Fibroblast of gingiva (primary cell): ENCODE data around the gene ATXN1.
"Not testable (repeated sequence)": the region's sequence is repeated elsewhere in the genome, so short reads cannot be mapped to it uniquely, and the experiment has no call there.

Source experiments
- DNase-seq: peaks from one replicate; pipeline ENCODE4 v3.0.0-alpha.2; 2011; ENCODE audit warnings: low read depth

ATXN1 gene

DNA sequence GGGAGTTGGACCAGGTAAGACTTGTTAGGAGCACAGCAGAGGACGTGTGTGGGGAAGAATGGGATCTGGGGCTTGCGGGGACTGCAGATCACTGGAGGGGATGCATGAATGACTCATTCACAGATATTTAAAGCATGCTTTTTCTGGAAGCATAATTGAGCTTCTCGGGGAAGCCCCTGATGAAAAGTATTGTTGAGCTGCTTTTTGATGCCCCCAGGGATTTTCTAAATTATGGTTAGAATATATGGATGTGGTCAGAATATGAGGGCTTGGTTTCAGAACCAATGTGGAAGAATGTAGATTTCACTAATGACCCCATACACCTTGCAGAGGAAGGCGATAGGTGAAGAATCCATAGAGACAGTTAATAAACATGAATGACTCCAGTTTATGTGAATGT is 486.8 kb downstream of the ATXN1 start:
- no peak for DNase-seq

GRCh38 chr6:16273256-16273655 is 488.0 kb downstream of the ATXN1 start:
- DNase-seq: peak; percentile 14

DNA sequence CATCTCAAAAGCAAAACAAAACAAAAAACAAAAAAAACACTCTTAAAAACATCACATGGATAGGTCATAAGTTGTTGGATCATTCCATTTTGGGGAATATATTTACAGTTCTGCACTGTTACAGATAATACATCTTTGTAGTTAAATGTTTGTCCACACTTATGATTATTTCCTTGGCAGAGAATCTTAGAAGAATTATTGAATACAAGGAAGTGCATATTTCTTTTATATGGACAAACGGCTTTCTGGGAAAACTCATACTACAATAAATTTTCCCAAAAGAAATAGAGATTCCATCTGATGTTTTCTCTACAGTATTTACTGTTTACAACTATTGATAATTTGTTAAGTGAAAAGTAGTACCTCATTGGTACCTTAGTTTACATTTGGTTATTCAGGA is 489.1 kb downstream of the ATXN1 start:
- DNase-seq: no peak

- DNase-seq: no peak
Observed at GRCh38 chr6:16271428-16271827, 489.8 kb downstream of the ATXN1 start.

- DNase-seq: no peak
Observed at GRCh38 chr6:16270178-16270794, 491.0 kb downstream of the ATXN1 start.

DNA sequence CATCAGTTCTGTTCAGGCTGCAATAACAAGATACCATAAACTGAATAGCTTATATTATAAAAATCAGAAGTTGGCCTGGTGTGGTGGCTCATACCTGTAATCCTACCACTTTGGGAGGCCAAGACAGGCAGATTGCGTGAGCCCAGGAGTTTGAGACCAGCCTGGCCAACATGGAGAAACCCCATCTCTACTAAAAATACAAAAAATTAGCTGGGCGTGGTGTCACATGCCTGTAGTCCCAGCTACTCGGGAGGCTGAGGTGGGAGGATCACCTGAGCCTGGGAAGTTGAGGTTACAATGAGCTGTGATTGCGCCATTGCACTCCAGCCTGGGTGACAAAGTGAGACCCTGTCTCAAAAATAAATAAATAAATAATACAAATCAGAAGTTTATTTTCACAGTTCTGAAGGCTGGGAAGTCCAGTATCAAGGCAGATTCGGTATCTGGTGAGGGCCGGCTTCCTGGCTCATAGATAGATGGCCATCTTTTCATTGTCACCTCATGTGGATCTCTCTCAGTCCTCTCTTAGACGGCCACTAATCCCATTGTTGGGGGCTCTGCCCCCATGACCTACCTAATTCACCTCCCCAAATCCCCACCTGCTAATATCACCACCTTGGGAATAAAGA is 491.7 kb downstream of the ATXN1 start:
- not testable (repeated sequence) for DNase-seq

DNA sequence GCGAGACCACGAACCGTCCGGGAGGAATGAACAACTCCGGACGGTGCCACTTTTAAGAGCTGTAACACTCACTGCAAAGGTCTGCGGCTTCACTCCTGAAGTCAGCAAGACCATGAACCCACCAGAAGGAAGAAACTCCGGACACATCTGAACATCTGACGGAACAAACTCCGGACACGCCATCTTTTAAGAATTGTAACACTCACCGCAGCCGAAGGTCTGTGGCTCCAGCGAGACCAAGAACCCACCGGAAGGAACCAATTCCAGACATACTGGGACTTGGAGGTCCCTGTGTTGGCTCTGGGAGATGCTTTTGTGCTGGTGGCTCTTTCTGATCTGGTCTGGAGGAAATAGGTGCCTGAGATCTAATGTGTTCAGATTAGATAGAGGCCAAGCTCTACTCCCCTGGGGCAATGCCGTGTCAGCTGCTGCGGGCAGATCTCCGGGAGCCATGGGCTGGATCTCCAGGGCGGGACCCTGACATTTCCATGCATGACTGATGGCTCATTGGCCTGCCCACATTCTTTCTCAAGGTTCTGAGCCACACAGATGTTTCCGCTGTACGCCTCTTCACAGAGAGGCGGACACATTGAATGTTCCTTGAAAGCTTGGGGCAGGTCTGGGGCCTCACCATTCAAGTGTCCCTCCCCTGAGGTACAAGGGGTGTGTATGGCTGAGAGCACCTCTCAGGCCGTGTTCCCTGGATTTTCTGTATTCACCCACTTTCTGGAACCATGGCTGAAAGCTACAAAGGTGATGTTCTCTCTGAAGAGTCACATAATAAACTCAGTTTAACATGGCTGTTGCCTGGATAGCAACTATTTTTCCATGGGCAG is 493.6 kb downstream of the ATXN1 start:
- no peak for DNase-seq

DNA sequence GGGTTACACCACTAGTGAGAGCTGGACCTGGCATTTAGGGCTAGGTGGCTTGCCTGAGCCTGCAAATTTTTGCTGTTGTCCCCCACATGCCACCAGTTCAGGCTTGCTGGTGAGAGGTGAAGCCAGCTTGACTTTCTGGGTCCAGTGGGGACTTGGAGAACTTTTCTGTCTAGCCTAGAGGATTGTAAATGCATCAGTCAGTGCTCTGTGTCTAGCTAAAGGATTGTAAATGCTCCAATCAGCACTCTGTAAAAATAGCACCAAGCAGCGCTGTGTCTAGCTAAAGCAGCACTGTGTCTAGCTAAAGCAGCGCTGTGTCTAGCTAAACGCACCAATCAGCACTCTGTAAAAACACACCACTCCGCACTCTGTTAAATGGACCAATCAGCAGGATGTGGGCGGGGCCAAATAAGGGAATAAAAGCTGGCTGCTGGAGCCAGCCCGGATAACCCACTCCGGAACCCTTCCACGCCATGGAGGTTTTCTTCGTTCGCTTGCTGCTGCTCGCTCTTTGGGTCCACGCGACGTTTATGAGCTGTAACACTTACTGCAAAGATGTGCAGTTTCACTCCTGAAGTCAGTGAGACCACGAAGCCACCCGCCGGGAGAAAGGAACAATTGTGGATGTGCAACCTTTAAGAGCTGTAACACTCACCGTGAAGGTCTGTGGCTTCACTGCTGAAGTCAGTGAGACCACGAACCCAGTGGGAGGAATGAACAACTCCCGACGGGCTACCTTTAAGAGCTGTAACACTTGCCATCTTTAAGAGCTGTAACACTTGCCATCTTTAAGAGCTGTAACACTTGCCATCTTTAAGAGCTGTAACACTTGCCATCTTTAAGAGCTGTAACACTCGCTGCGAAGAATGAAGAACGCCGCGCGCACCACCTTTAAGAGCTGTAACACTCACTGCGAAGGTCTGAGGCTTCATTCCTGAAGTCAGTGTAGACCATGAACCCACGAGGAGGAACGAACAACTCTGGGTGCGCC is 495.6 kb downstream of the ATXN1 start:
- DNase-seq: no peak

- DNase-seq: no peak
Observed at GRCh38 chr6:16264785-16265184, 496.5 kb downstream of the ATXN1 start.

- not testable (repeated sequence) for DNase-seq
Observed at GRCh38 chr6:16263464-16264099, 497.7 kb downstream of the ATXN1 start.

GRCh38 chr6:16262773-16263172 is 498.5 kb downstream of the ATXN1 start:
- not testable (repeated sequence) for DNase-seq

GRCh38 chr6:16260602-16261001 is 500.7 kb downstream of the ATXN1 start:
- not testable (repeated sequence) for DNase-seq

DNA sequence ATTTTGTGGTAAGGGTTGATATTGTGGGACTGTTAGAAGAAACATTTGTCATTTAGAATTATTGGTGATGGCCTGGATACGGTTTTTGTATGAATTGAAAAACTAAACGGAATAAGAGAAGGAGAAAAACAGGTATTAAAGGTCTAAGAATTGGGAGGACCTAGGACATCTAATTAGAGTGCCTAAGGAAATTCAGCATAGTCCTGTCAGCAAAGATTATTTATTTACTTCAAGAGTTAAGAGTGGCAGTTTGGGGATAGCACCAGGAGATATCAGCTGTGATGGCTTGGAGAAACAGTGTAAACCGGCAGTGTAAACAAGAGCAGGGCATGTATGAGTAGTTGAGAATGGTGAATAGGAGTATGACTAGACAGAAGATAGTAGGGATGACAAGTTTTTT is 501.7 kb downstream of the ATXN1 start:
- not testable (repeated sequence) for DNase-seq

DNA sequence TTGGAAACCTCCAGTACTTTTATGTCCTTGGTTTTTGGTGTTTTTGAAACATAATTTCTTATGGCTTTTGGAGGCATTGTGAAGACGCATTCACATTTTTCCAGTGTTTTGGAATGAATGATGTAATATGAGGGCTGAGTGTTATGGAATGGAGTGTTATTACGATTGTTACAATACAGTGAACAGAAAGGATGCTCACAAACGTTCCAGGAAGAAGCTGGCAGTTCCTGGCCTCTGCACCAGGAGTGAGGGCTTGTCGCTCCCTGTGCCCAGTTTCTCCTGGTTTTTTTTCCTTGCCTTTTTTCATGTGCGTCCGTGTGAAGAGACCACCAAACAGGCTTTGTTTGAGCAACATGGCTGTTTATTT is 502.6 kb downstream of the ATXN1 start:
- no peak for DNase-seq

GRCh38 chr6:16257999-16258708 is 503.1 kb downstream of the ATXN1 start:
- DNase-seq: no peak

- DNase-seq: no peak
Observed at GRCh38 chr6:16256781-16257180, 504.5 kb downstream of the ATXN1 start.

- no peak for DNase-seq
Observed at GRCh38 chr6:16254535-16254934, 506.7 kb downstream of the ATXN1 start.

- no peak for DNase-seq
Observed at GRCh38 chr6:16253399-16254144, 507.7 kb downstream of the ATXN1 start.

- no peak for DNase-seq
Observed at GRCh38 chr6:16252686-16253299, 508.5 kb downstream of the ATXN1 start.

- no peak for DNase-seq
Observed at GRCh38 chr6:16251706-16252105, 509.6 kb downstream of the ATXN1 start.
